ENCODE results near the gene TAF11L14.
"Not testable (repeated sequence)": the region's sequence is repeated elsewhere in the genome, so short reads cannot be mapped to it uniquely, and the experiment has no call there.

GRCh38 chr5:17649232-17649631 lies 15.0 kb downstream of the TAF11L14 start:
- not testable (repeated sequence) for TF ChIP-seq CTCF, POLR2A (IDR thresholded peaks at IDR 0.05)
